ENCODE data around the gene PI4KB.

PI4KB gene

GRCh38 chr1:151346082-151346768, 19.0 kb upstream of the PI4KB start:
- no peak for DNase-seq

- no peak for DNase-seq
These were observed 17.1 kb upstream of the PI4KB start for GRCh38 chr1:151344291-151344690.

DNA sequence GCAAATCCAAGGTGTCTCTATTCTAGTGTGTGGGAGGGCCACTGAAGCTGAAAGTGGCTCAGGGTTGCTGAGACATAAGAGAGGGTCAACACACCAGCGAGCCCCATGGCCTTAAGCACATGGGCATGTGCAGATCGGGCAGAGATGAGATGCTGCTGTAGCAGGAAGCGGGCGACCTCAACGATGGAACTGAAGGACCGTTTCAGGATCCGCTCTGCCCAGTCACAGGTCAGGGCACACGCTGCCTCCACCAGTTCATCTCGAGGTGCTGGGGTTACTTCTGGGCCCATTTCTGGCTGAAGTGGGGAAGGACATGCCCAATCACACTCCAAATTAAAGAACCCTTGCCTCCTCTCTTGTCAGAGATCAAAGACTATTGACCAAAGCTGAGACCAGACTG, 16.4 kb upstream of the PI4KB start:
- no peak for DNase-seq

GRCh38 chr1:151342569-151342968, 15.4 kb upstream of the PI4KB start:
- DNase-seq, result no peak

DNA sequence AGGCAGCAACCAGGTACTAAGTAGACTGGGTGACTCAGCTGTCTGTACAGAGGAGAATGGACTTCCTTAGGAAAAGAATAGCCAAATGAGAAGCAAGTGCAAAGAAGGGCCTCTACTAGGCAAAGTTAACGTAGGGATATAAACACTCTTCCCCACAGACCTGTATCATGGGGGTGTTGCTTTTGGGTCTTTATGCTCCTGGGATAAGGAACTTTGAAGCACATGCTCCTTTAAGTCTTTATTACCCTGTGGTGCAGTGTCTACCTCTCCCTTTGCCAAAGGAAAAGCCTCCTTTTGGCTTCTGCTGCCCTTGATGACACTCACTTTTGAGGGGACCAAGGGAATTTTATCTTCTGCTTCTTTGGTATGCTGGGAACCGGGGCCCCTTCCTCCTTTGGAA, 14.8 kb upstream of the PI4KB start:
- DNase-seq, result no peak

DNA sequence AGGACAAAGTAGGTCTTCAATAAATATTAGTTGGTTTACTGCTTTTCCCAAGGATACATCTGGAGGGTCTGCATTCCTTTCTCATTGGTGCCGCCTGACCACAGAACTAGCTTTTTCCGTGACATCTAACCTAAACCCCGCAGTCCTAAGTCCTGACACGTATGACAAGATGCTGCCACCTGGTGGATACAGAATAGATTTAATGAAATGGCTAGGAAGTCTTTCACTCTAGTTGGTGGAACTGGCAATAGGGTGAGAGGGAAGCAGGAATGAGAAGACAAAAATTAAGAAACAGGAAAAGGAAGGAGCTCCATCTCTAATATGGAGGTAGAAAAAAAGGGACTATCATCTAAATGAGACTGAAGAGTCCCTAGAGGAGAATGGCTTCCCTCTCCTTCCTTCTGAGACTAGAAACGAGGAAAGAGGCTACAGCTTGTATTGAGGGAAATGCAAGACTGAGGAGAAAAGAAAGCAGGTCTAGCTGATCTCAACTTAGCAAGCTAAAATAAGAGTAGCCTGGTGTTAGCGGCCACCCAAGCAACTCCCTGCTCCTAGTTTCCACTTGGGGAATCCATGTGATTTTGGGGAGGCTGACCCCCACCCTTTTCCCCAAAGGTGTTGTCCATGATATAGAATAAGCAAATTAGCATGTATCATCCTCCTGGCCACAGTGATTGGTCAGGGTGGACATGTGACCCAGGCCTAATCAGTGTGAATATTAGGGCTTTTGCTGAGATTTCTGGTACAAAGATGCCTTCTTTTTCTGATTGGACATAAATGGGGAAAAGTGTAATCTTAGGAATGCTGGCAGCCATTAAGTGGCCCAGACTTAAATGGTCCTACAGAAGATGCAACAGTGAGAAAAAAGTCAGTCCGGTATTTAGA, 13.9 kb upstream of the PI4KB start:
- peak; percentile 89 for DNase-seq

GRCh38 chr1:151336556-151336955, 9.3 kb upstream of the PI4KB start:
- DNase-seq, result no peak

DNA sequence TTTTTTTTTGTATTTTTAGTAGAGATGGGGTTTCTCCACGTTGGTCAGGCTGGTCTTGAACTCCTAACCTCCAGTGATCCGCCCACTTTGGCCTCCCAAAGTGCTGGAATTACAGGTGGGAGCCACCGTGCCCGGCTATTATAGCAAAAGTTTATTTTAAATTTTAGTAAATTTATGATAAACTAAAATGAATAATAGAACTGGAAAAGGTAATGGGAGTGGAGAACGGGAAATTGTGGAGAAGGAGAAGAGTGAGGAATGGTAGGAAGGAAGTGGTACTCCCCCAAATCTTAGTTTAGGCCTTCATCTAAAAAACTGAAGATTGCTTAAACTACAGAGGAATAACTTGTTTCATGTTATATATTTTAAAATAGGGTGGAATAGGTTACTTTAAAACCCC, 7.6 kb upstream of the PI4KB start:
- DNase-seq, result no peak

DNA sequence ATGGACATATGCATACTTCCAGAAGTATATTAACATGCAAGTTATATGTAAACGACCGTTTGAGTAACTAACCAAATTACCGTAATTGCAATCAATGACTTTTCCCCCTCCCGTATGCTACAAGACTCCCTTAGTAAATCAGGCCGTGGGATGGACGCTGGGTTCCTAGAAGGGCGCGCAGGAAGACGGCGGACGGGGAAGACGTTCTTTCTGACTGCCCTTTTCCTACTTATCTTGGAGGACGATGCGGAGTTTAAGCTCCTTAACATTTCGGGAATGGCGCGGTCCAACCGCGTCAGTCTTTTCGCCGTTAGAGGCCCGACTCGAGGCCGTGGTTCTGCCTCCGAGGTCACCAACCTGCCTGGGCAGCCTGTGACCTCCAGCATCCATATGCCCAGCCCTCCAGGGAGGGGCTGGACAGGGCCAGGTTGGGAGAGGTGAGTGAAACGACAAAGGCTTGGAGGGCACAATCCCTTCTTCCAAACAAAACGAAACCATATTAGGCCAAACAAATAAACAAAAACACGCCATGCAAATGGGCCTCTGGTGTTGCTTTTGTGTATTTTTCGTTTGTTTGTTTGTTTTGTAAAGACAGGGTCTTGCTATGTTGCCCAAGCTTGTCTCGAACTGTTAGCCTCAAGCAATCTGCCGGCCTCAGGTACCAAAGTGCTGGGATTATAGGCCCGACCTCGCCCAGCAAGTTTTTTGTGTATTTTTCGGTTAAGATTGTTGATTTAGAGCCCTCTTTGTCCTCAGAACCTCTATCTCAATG, 873 bp upstream of the PI4KB start:
- no peak for DNase-seq

- no peak for DNase-seq
These were observed 495 bp downstream of the PI4KB start for GRCh38 chr1:151326619-151327222.

DNA sequence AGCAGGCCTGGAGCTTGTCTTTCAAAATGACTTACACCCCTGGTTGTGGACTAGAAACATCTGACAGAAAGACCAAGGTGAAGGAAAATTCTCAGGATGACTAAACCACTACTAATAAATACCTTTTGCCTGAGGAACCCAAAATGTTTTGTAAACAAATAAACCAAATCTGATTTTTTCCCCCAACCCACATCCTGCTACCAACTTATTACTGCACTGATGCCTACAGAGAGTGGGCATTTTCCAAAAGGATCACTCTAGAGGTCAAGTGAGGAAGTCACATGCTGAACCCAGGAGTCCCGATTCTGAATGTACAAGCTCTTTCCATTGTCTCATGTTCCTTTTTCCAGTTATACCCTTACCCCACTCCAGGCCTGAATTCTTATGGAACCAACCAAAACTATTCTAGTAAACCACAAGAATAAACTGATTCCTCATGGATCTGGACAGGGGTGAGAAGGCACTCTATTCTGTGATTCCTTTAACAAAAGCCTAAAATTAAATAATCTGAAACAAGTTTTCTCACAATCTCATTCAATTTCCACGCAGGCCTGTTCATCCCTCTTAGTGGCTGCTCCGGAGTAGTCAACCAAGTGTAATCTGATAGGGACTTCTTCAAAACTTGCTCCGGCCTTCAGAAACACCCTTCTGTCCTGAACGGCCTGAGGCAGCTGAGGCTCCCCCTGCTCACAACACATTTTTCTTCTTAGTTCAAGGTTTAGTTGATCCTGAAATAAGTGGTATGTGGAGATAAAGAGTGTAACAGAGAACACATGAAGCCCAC, 1.4 kb downstream of the PI4KB start:
- no peak for DNase-seq

DNA sequence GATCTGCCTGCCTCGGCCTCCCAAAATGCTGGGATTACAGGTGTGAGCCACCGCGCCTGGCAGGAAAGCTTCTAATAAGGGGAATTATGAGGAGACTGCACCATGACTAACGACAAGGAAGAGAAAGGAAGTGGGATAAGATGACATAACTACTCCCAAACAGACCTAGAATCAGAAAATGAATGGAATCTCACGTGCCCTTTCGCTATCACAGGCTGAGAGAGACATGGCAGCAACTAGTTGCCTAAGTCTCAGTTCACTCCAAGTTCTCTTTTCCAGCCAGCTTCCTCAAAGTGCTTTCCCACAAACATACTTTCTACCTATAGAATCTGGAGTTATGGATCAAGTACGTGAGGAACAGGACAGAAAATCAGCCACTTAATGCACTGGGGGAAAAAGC, 2.0 kb downstream of the PI4KB start:
- DNase-seq, result no peak

DNA sequence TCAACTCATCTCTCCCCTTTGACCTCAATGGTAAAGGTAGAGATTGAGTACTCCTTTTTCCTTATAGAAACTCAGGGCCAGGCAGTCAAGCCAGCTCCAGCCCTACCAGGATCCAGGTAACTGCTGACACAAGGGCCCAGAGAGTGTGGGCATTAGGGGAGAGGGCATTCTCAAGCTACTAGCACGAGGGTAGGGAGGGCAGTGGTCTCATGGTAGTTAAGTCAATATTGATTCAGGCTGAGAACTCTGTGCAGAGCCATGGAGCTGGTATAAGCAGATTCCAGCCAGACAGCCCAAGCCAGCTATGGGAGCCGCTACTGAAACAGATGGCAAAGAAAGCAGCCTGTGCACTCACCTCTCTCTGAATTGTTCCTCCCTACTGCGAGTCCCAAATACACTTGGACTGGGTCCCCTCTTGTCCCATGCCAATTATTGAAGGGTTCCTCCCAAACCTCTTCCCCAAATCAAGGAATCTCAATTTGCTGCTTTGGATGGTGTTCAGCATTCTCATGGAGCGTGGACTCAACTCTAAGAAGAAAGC, 2.8 kb downstream of the PI4KB start:
- DNase-seq, result no peak

DNA sequence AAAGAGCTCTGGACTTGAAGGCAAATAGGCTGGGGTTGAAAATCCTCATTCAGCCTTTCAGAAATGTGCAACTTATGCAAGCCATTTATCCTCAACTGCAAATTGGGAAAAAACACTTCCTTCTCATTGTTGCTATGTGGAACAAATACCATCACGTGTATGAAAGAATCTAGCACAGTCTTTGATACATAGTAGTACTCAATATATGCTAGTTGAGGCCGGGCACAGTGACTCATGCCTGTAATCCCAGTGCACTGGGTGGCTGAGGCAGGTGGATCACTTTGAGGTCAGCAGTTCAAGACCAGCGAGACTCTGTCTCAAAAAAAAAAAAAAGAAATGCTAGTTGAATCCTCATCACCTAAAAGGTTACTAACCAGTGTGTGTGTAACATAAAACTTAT, 8.2 kb downstream of the PI4KB start:
- no peak for DNase-seq

GRCh38 chr1:151315565-151316235, 11.5 kb downstream of the PI4KB start:
- DNase-seq, result no peak

- DNase-seq, result no peak
These were observed 12.9 kb downstream of the PI4KB start for GRCh38 chr1:151314137-151314875.

GRCh38 chr1:151313501-151313900, 13.7 kb downstream of the PI4KB start:
- no peak for DNase-seq

GRCh38 chr1:151312826-151313225, 14.4 kb downstream of the PI4KB start:
- DNase-seq, result no peak

- DNase-seq, result no peak
These were observed 14.8 kb downstream of the PI4KB start for GRCh38 chr1:151312411-151312810.

GRCh38 chr1:151311589-151312331, 15.5 kb downstream of the PI4KB start:
- no peak for DNase-seq
